Hepatocyte (in vitro differentiated cells): ENCODE results near the gene LRMDA.

Source experiments
- EZH2 ChIP-seq: fragments of 200-600 bp; sonication (generic); IDR thresholded peaks from 2 replicates; pipeline ENCODE4 v1.6.1; 2016; ENCODE audit warnings: antibody characterized with exemption, mild to moderate bottlenecking, borderline replicate concordance
- TF ChIP-seq, protein P1 (sequence below): fragments of 200-600 bp; sonication (generic); IDR thresholded peaks from 2 replicates; pipeline ENCODE4 v1.5.1; 2016; ENCODE audit warnings: antibody characterized with exemption, mild to moderate bottlenecking; ENCODE audit not compliant: poor library complexity

DNA sequence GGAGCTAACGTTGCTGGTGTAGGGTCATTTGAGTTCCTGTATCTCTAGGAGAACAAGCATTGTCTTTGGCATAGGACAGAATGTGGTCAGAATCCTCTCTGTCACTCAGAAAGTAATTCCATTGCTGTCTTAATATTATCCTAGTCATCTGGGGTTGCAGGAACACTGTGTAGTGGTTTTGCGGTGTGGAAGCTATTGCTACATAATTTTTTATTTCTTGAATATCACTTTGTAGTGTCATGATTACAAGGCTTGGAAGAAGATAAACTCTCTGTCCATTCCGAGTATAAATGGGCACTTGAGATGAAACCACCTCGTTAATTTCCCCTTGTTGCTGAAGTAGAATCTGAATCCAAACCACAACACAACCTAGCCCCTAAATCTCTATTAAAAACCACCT is 919.2 kb downstream of the LRMDA start:
- TF ChIP-seq, protein P1, sequence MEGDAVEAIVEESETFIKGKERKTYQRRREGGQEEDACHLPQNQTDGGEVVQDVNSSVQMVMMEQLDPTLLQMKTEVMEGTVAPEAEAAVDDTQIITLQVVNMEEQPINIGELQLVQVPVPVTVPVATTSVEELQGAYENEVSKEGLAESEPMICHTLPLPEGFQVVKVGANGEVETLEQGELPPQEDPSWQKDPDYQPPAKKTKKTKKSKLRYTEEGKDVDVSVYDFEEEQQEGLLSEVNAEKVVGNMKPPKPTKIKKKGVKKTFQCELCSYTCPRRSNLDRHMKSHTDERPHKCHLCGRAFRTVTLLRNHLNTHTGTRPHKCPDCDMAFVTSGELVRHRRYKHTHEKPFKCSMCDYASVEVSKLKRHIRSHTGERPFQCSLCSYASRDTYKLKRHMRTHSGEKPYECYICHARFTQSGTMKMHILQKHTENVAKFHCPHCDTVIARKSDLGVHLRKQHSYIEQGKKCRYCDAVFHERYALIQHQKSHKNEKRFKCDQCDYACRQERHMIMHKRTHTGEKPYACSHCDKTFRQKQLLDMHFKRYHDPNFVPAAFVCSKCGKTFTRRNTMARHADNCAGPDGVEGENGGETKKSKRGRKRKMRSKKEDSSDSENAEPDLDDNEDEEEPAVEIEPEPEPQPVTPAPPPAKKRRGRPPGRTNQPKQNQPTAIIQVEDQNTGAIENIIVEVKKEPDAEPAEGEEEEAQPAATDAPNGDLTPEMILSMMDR, result no peak
- TF ChIP-seq EZH2, result no peak
